HEK293 (cell line): ENCODE data around the gene DSCAM.

ENCODE experiments used
- GLI4 ChIP-seq: fragments of 450-650 bp; formaldehyde crosslinking; IDR thresholded peaks from 2 replicates; pipeline ENCODE4 v1.5.1; 2016; ENCODE audit warnings: missing biosample characterization, missing genetic modification characterization
- KLF9 ChIP-seq: fragments of 450-650 bp; formaldehyde crosslinking; IDR thresholded peaks from 2 replicates; pipeline ENCODE4 v1.5.1; 2016; ENCODE audit warnings: missing biosample characterization, missing genetic modification characterization, low read depth
- MZF1 ChIP-seq: fragments of 450-650 bp; formaldehyde crosslinking; IDR thresholded peaks from 2 replicates; pipeline ENCODE4 v1.5.1; 2017; ENCODE audit warnings: missing biosample characterization, missing genetic modification characterization, borderline replicate concordance
- SCRT2 ChIP-seq: fragments of 450-650 bp; formaldehyde crosslinking; IDR thresholded peaks from 2 replicates; pipeline ENCODE4 v1.5.1; 2016; ENCODE audit warnings: missing biosample characterization, missing genetic modification characterization
- SP3 ChIP-seq: fragments of 450-650 bp; formaldehyde crosslinking; IDR thresholded peaks from 2 replicates; pipeline ENCODE4 v1.5.1; 2016; ENCODE audit warnings: missing biosample characterization, missing genetic modification characterization
- TCF7L2 ChIP-seq: IDR thresholded peaks from 2 replicates; pipeline ENCODE4 v1.6.1; 2011; ENCODE audit warnings: low read depth, mild to moderate bottlenecking, inconsistent platforms, low read length, moderate library complexity, borderline replicate concordance
- ZEB2 ChIP-seq: fragments of 450-650 bp; formaldehyde crosslinking; IDR thresholded peaks from 2 replicates; pipeline ENCODE4 v1.5.1; 2016; ENCODE audit warnings: missing biosample characterization, missing genetic modification characterization
- ZFHX2 ChIP-seq: fragments of 450-650 bp; formaldehyde crosslinking; conservative IDR thresholded peaks from 2 replicates; pipeline ENCODE4 v1.5.1; 2016; ENCODE audit warnings: missing biosample characterization, missing genetic modification characterization
- ZFP3 ChIP-seq: fragments of 450-650 bp; formaldehyde crosslinking; IDR thresholded peaks from 2 replicates; pipeline ENCODE4 v1.5.1; 2016; ENCODE audit warnings: low read depth, missing biosample characterization, missing genetic modification characterization
- ZFP41 ChIP-seq: fragments of 450-650 bp; formaldehyde crosslinking; IDR thresholded peaks from 2 replicates; pipeline ENCODE4 v1.5.1; 2016; ENCODE audit warnings: missing biosample characterization, missing genetic modification characterization, borderline replicate concordance
- ZNF140 ChIP-seq: fragments of 450-650 bp; formaldehyde crosslinking; IDR thresholded peaks from 2 replicates; pipeline ENCODE4 v1.5.1; 2016; ENCODE audit warnings: missing biosample characterization, missing genetic modification characterization
- ZNF16 ChIP-seq: fragments of 450-650 bp; formaldehyde crosslinking; IDR thresholded peaks from 2 replicates; pipeline ENCODE4 v1.5.1; 2016; ENCODE audit warnings: low read depth, missing biosample characterization, missing genetic modification characterization
- ZNF169 ChIP-seq: fragments of 450-650 bp; formaldehyde crosslinking; IDR thresholded peaks from 2 replicates; pipeline ENCODE4 v1.5.1; 2016; ENCODE audit warnings: missing biosample characterization, missing genetic modification characterization
- ZNF302 ChIP-seq: fragments of 450-650 bp; formaldehyde crosslinking; IDR thresholded peaks from 2 replicates; pipeline ENCODE4 v1.5.1; 2016; ENCODE audit warnings: missing biosample characterization, missing genetic modification characterization, low read depth
- ZNF341 ChIP-seq: fragments of 450-650 bp; formaldehyde crosslinking; IDR thresholded peaks from 2 replicates; pipeline ENCODE4; 2016; ENCODE audit warnings: low read depth, missing biosample characterization, missing genetic modification characterization
- ZNF394 ChIP-seq: fragments of 450-650 bp; formaldehyde crosslinking; IDR thresholded peaks from 2 replicates; pipeline ENCODE4 v1.5.1; 2016; ENCODE audit warnings: missing biosample characterization, missing genetic modification characterization, mild to moderate bottlenecking, moderate library complexity, borderline replicate concordance
- ZNF423 ChIP-seq: fragments of 450-650 bp; formaldehyde crosslinking; IDR thresholded peaks from 2 replicates; pipeline ENCODE4 v1.5.1; 2016; ENCODE audit warnings: missing biosample characterization, missing genetic modification characterization
- ZNF449 ChIP-seq: fragments of 450-650 bp; formaldehyde crosslinking; IDR thresholded peaks from 2 replicates; pipeline ENCODE4 v1.5.1; 2017; ENCODE audit warnings: missing biosample characterization, mild to moderate bottlenecking, missing genetic modification characterization, moderate library complexity
- ZNF501 ChIP-seq: fragments of 450-650 bp; formaldehyde crosslinking; IDR thresholded peaks from 2 replicates; pipeline ENCODE4 v1.5.1; 2016; ENCODE audit warnings: missing biosample characterization, missing genetic modification characterization
- ZNF529 ChIP-seq: fragments of 450-650 bp; formaldehyde crosslinking; IDR thresholded peaks from 2 replicates; pipeline ENCODE4 v1.5.1; 2017; ENCODE audit warnings: missing genetic modification characterization, missing biosample characterization; ENCODE audit not compliant: insufficient replicate concordance
- ZNF530 ChIP-seq: fragments of 450-650 bp; formaldehyde crosslinking; IDR thresholded peaks from 2 replicates; pipeline ENCODE4 v1.5.1; 2016; ENCODE audit warnings: low read depth, missing biosample characterization, missing genetic modification characterization
- ZNF600 ChIP-seq: fragments of 450-650 bp; formaldehyde crosslinking; IDR thresholded peaks from 2 replicates; pipeline ENCODE4 v1.5.1; 2016; ENCODE audit warnings: missing biosample characterization, missing genetic modification characterization
- ZNF660 ChIP-seq: fragments of 450-650 bp; IDR thresholded peaks from 2 replicates; pipeline ENCODE4 v1.5.1; 2018; ENCODE audit warnings: missing biosample characterization, mild to moderate bottlenecking, missing genetic modification characterization
- ZNF664 ChIP-seq: fragments of 450-650 bp; formaldehyde crosslinking; IDR thresholded peaks from 2 replicates; pipeline ENCODE4 v1.5.1; 2016; ENCODE audit warnings: missing biosample characterization, missing genetic modification characterization
- ZNF76 ChIP-seq: fragments of 450-650 bp; formaldehyde crosslinking; IDR thresholded peaks from 2 replicates; pipeline ENCODE4; 2016; ENCODE audit warnings: low read depth, missing biosample characterization, missing genetic modification characterization, borderline replicate concordance
- ZSCAN30 ChIP-seq: fragments of 450-650 bp; IDR thresholded peaks from 2 replicates; pipeline ENCODE4 v1.5.1; 2018; ENCODE audit warnings: missing biosample characterization, mild to moderate bottlenecking, missing genetic modification characterization, moderate library complexity
- ZXDB ChIP-seq: fragments of 450-650 bp; formaldehyde crosslinking; IDR thresholded peaks from 2 replicates; pipeline ENCODE4 v1.5.1; 2016; ENCODE audit warnings: missing biosample characterization, missing genetic modification characterization
- TF ChIP-seq, protein P1 (sequence below): fragments of 450-650 bp; formaldehyde crosslinking; IDR thresholded peaks from 2 replicates; pipeline ENCODE4 v1.5.1; 2016; ENCODE audit warnings: missing biosample characterization, missing genetic modification characterization, low read depth
- TF ChIP-seq, protein P2 (sequence below): fragments of 450-650 bp; IDR thresholded peaks from 2 replicates; pipeline ENCODE4 v1.5.1; 2018; ENCODE audit warnings: missing biosample characterization, mild to moderate bottlenecking, missing genetic modification characterization
- TF ChIP-seq, protein P3 (sequence below): IDR thresholded peaks from 2 replicates; pipeline ENCODE4 v1.6.1; 2011; ENCODE audit warnings: mild to moderate bottlenecking, low read depth, low read length, borderline replicate concordance
- TF ChIP-seq, protein P4 (sequence below): fragments of 450-650 bp; formaldehyde crosslinking; IDR thresholded peaks from 2 replicates; pipeline ENCODE4 v1.5.1; 2016; ENCODE audit warnings: missing biosample characterization, missing genetic modification characterization

DSCAM gene

GRCh38 chr21:40433538-40433937 lies 413.4 kb downstream of the DSCAM start (continued):
- TF ChIP-seq, protein P1, sequence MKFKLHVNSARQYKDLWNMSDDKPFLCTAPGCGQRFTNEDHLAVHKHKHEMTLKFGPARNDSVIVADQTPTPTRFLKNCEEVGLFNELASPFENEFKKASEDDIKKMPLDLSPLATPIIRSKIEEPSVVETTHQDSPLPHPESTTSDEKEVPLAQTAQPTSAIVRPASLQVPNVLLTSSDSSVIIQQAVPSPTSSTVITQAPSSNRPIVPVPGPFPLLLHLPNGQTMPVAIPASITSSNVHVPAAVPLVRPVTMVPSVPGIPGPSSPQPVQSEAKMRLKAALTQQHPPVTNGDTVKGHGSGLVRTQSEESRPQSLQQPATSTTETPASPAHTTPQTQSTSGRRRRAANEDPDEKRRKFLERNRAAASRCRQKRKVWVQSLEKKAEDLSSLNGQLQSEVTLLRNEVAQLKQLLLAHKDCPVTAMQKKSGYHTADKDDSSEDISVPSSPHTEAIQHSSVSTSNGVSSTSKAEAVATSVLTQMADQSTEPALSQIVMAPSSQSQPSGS, result peak; percentile 98
- TF ChIP-seq SP3 (tag by site-specific recombination), result peak; percentile 72
- TF ChIP-seq GLI4 (tag by site-specific recombination), result no peak
- TF ChIP-seq ZSCAN30, result no peak
- TF ChIP-seq MZF1 (tag by site-specific recombination), result no peak
- no peak for TF ChIP-seq ZNF664 (tag by site-specific recombination)
- no peak for TF ChIP-seq ZNF140
- TF ChIP-seq ZNF529 (tag by site-specific recombination), result no peak
- TF ChIP-seq ZEB2 (tag by site-specific recombination), result no peak
- TF ChIP-seq ZXDB (tag by site-specific recombination), result no peak
- no peak for TF ChIP-seq ZNF302 (tag by site-specific recombination)
- no peak for TF ChIP-seq ZNF341 (tag by site-specific recombination)
- no peak for TF ChIP-seq ZNF423 (tag by site-specific recombination)
- no peak for TF ChIP-seq ZNF660
- no peak for TF ChIP-seq TCF7L2
- no peak for TF ChIP-seq ZNF530 (tag by site-specific recombination)
- TF ChIP-seq KLF9 (tag by site-specific recombination), result no peak
- no peak for TF ChIP-seq ZFP41 (tag by site-specific recombination)
- TF ChIP-seq, protein P2, sequence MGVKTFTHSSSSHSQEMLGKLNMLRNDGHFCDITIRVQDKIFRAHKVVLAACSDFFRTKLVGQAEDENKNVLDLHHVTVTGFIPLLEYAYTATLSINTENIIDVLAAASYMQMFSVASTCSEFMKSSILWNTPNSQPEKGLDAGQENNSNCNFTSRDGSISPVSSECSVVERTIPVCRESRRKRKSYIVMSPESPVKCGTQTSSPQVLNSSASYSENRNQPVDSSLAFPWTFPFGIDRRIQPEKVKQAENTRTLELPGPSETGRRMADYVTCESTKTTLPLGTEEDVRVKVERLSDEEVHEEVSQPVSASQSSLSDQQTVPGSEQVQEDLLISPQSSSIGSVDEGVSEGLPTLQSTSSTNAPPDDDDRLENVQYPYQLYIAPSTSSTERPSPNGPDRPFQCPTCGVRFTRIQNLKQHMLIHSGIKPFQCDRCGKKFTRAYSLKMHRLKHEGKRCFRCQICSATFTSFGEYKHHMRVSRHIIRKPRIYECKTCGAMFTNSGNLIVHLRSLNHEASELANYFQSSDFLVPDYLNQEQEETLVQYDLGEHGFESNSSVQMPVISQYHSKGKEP (tag by site-specific recombination), result no peak
- TF ChIP-seq ZNF501 (tag by site-specific recombination), result no peak
- peak; percentile 58; the same call in 1 of the 2 replicates for TF ChIP-seq SCRT2
- peak; percentile 68; the same call in 1 of the 2 replicates for TF ChIP-seq ZNF394 (tag by site-specific recombination)
- TF ChIP-seq, protein P3, sequence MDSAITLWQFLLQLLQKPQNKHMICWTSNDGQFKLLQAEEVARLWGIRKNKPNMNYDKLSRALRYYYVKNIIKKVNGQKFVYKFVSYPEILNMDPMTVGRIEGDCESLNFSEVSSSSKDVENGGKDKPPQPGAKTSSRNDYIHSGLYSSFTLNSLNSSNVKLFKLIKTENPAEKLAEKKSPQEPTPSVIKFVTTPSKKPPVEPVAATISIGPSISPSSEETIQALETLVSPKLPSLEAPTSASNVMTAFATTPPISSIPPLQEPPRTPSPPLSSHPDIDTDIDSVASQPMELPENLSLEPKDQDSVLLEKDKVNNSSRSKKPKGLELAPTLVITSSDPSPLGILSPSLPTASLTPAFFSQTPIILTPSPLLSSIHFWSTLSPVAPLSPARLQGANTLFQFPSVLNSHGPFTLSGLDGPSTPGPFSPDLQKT, result no peak
- TF ChIP-seq ZFP3 (tag by site-specific recombination), result no peak
- TF ChIP-seq, protein P4, sequence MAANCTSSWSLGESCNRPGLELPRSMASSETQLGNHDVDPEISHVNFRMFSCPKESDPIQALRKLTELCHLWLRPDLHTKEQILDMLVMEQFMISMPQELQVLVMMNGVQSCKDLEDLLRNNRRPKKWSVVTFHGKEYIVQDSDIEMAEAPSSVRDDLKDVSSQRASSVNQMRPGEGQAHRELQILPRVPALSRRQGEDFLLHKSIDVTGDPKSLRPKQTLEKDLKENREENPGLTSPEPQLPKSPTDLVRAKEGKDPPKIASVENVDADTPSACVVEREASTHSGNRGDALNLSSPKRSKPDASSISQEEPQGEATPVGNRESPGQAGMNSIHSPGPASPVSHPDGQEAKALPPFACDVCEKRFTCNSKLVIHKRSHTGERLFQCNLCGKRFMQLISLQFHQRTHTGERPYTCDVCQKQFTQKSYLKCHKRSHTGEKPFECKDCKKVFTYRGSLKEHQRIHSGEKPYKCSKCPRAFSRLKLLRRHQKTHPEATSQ (tag by site-specific recombination), result 0 out of 2 replicates have a peak, but pooled peaks have one; percentile 35
- no peak for TF ChIP-seq ZNF16 (tag by site-specific recombination)
- no peak for TF ChIP-seq ZNF600
- no peak for TF ChIP-seq ZNF449 (tag by site-specific recombination)
- TF ChIP-seq ZFHX2, result no peak
- TF ChIP-seq ZNF169 (tag by site-specific recombination), result peak; percentile 94
- TF ChIP-seq ZNF76, result no peak
